Fibroblast of lung (primary cell): Measurements from ENCODE around the gene PMS1. TPM values are rescaled to one million over a fixed set of nuclear protein-coding genes. Genes with fewer than 3 reads are reported as not detected.

ENCODE experiments used
- DNase-seq, 2 donors: peaks; one replicate each; pipeline versions ENCODE4 v3.0.0 to v3.0.0-alpha.2; 2010; ENCODE audit warnings: low read depth in 2 of 2
- H2AFZ ChIP-seq: 2 replicates; pipeline ENCODE4 v1.5.1; 2012; ENCODE audit warnings: low read length, control low read depth, inconsistent platforms
- H3K27ac ChIP-seq: 2 replicates; pipeline ENCODE4 v1.5.1; 2011; ENCODE audit warnings: low read length, control low read depth; ENCODE audit not compliant: insufficient read depth
- H3K27me3 ChIP-seq: 2 replicates; pipeline ENCODE4 v1.5.1; 2011; ENCODE audit warnings: mild to moderate bottlenecking, low read length; ENCODE audit not compliant: control insufficient read depth, insufficient read depth
- H3K36me3 ChIP-seq: 2 replicates; pipeline ENCODE4 v1.5.1; 2011; ENCODE audit warnings: low read length; ENCODE audit not compliant: control insufficient read depth, insufficient read depth
- H3K4me1 ChIP-seq: 2 replicates; pipeline ENCODE4 v1.5.1; 2011; ENCODE audit warnings: low read length; ENCODE audit not compliant: control insufficient read depth, insufficient read depth; ENCODE audit errors: extremely low read depth
- H3K4me2 ChIP-seq: 2 replicates; pipeline ENCODE4 v1.5.1; 2011; ENCODE audit warnings: low read length, control low read depth; ENCODE audit not compliant: insufficient read depth; ENCODE audit errors: extremely low read depth
- H3K4me3 ChIP-seq, 4 experiments: fragments of 200-600 bp in 1 of 4; sonication (generic) in 1 of 4; replicated peaks in 1 of 4; 2 replicates each; pipeline ENCODE4 v1.5.1; 2011 to 2016; ENCODE audit warnings: low read length in 4 of 4, low read depth in 3 of 4, mild to moderate bottlenecking in 3 of 4, control low read depth in 2 of 4, inconsistent platforms in 1 of 4, mixed read lengths in 1 of 4; ENCODE audit not compliant: insufficient read depth in 1 of 4; ENCODE audit errors: control extremely low read depth in 1 of 4
- H3K79me2 ChIP-seq: 2 replicates; pipeline ENCODE4 v1.5.1; 2012; ENCODE audit warnings: mild to moderate bottlenecking, low read length, inconsistent platforms; ENCODE audit not compliant: control insufficient read depth, insufficient read depth
- H3K9ac ChIP-seq: 2 replicates; pipeline ENCODE4 v1.5.1; 2011; ENCODE audit warnings: mild to moderate bottlenecking, low read length, control low read depth; ENCODE audit not compliant: insufficient read depth
- H3K9me3 ChIP-seq: 2 replicates; pipeline ENCODE4 v1.5.1; 2012; ENCODE audit warnings: low read depth, low read length; ENCODE audit not compliant: control insufficient read depth, insufficient read depth
- H4K20me1 ChIP-seq: 2 replicates; pipeline ENCODE4 v1.5.1; 2011; ENCODE audit warnings: low read length; ENCODE audit not compliant: control insufficient read depth, insufficient read depth; ENCODE audit errors: extremely low read depth
- CTCF ChIP-seq, 2 donors: IDR thresholded peaks in 1 of 2; conservative IDR thresholded peaks in 1 of 2; 1 replicate in 1 of 2; 2 replicates in 1 of 2; pipeline ENCODE4 v1.5.1; 2011 to 2012; ENCODE audit warnings: low read length in 2 of 2, control low read depth in 1 of 2, inconsistent platforms in 1 of 2, low read depth in 1 of 2, mild to moderate bottlenecking in 1 of 2
- EZH2 ChIP-seq: IDR thresholded peaks from 2 replicates; pipeline ENCODE4 v1.5.1; 2012; ENCODE audit warnings: low read length, control low read depth, mild to moderate bottlenecking; ENCODE audit errors: missing control alignments
- polyA plus RNA-seq, 2 donors: library from polyadenylated mRNA; depleted of rRNA in 1 of 2; stranded (reverse) in 1 of 2; unstranded in 1 of 2; fragments of >200 nt; gene quantifications; 2 replicates each; pipeline ENCODE4 v1.2.1, GENCODE V29; 2011 to 2012; ENCODE audit warnings: missing spikeins in 1 of 2
- total RNA-seq: library from RNA; depleted of rRNA; stranded (reverse); fragments of >200 nt; gene quantifications from 2 replicates; pipeline ENCODE4 v1.2.1, GENCODE V29; 2014

Gene PMS1
- total and polyA plus RNA-seq, 2 donors (not counting 1 experiment from before 2014, with no cell fraction given) = 15.7 to 41.0 TPM

GRCh38 chr2:189835855-189836558, 51.8 kb downstream of the PMS1 start:
- H3K9me3 ChIP-seq = no peaks in the 10 kb centered on the region
- H3K79me2 ChIP-seq = no peaks in the 10 kb centered on the region
- peak overlapping the region; percentile 26 for H3K4me2 ChIP-seq
- H3K9ac ChIP-seq = no peak overlapping the region
- TF ChIP-seq EZH2 (no peak), CTCF (conservative IDR thresholded peaks at IDR 0.05 in 1 of 2, IDR thresholded peaks at IDR 0.05 in 1 of 2; ENCODE audit: low read depth in 1 of 2, low read length in 2 of 2) (no peak)
- H3K27me3 ChIP-seq = no peaks in the 10 kb centered on the region
- H3K4me3 ChIP-seq = no peak overlapping the region
- no peak for DNase-seq
- peak overlapping the region; percentile 46 for H3K27ac ChIP-seq
- H2AFZ ChIP-seq = no peak overlapping the region
- peaks cover 9% of the 10 kb centered on the region for H3K4me1 ChIP-seq
- no peaks in the 10 kb centered on the region for H4K20me1 ChIP-seq
- H3K36me3 ChIP-seq = no peaks in the 10 kb centered on the region

- Histone ChIP-seq H3K9ac (no peak overlapping the region), H3K4me1 (peaks cover 9% of the 10 kb centered on the region), H4K20me1 (no peaks in the 10 kb centered on the region), H3K79me2 (no peaks in the 10 kb centered on the region), H3K27ac (peak overlapping the region; percentile 46), H3K36me3 (no peaks in the 10 kb centered on the region), H3K27me3 (no peaks in the 10 kb centered on the region), H2AFZ (no peak overlapping the region), H3K4me3 (no peak overlapping the region), H3K4me2 (no peak overlapping the region), H3K9me3 (no peaks in the 10 kb centered on the region)
- peak; percentile 71 to 96 for DNase-seq
- no peak for TF ChIP-seq EZH2
- no peak for TF ChIP-seq CTCF (conservative IDR thresholded peaks at IDR 0.05 in 1 of 2, IDR thresholded peaks at IDR 0.05 in 1 of 2; ENCODE audit: low read depth in 1 of 2, low read length in 2 of 2)
Measured at GRCh38 chr2:189836644-189837043, 52.4 kb downstream of the PMS1 start.

GRCh38 chr2:189837326-189837725, 53.1 kb downstream of the PMS1 start:
- H3K4me3 ChIP-seq = no peak overlapping the region
- H3K36me3 ChIP-seq = no peaks in the 10 kb centered on the region
- no peaks in the 10 kb centered on the region for H3K27me3 ChIP-seq
- no peak overlapping the region for H3K4me2 ChIP-seq
- no peak overlapping the region for H2AFZ ChIP-seq
- no peak overlapping the region for H3K9ac ChIP-seq
- DNase-seq = no peak
- no peak overlapping the region for H3K27ac ChIP-seq
- no peaks in the 10 kb centered on the region for H3K79me2 ChIP-seq
- no peaks in the 10 kb centered on the region for H3K9me3 ChIP-seq
- H4K20me1 ChIP-seq = no peaks in the 10 kb centered on the region
- no peak for TF ChIP-seq CTCF (conservative IDR thresholded peaks at IDR 0.05 in 1 of 2, IDR thresholded peaks at IDR 0.05 in 1 of 2; ENCODE audit: low read depth in 1 of 2, low read length in 2 of 2)
- no peak for TF ChIP-seq EZH2
- H3K4me1 ChIP-seq = peaks cover 9% of the 10 kb centered on the region
